HEK293 (cell line): ENCODE measurements around the gene COG1.

ENCODE experiments used
- EGR2 ChIP-seq: fragments of 450-650 bp; formaldehyde crosslinking; IDR thresholded peaks from 2 replicates; pipeline ENCODE4 v1.5.1; 2016; ENCODE audit warnings: low read depth, missing biosample characterization, missing genetic modification characterization
- KLF16 ChIP-seq: fragments of 450-650 bp; formaldehyde crosslinking; IDR thresholded peaks from 2 replicates; pipeline ENCODE4 v1.5.1; 2017; ENCODE audit warnings: missing biosample characterization, missing genetic modification characterization
- KLF17 ChIP-seq: fragments of 450-650 bp; formaldehyde crosslinking; IDR thresholded peaks from 2 replicates; pipeline ENCODE4 v1.5.1; 2016; ENCODE audit warnings: missing biosample characterization, missing genetic modification characterization
- KLF9 ChIP-seq: fragments of 450-650 bp; formaldehyde crosslinking; IDR thresholded peaks from 2 replicates; pipeline ENCODE4 v1.5.1; 2016; ENCODE audit warnings: missing biosample characterization, missing genetic modification characterization, low read depth
- SETDB1 ChIP-seq: IDR thresholded peaks from one replicate; pipeline ENCODE4 v1.6.1; 2017; ENCODE audit warnings: mild to moderate bottlenecking, low read length, moderate library complexity, mixed read lengths; ENCODE audit not compliant: insufficient read length
- SP2 ChIP-seq: fragments of 450-650 bp; formaldehyde crosslinking; IDR thresholded peaks from 2 replicates; pipeline ENCODE4 v1.5.1; 2016; ENCODE audit warnings: missing biosample characterization, missing genetic modification characterization
- ZBTB44 ChIP-seq: fragments of 450-650 bp; IDR thresholded peaks from 2 replicates; pipeline ENCODE4 v1.5.1; 2018; ENCODE audit warnings: missing biosample characterization, mild to moderate bottlenecking, missing genetic modification characterization
- ZEB2 ChIP-seq: fragments of 450-650 bp; formaldehyde crosslinking; IDR thresholded peaks from 2 replicates; pipeline ENCODE4 v1.5.1; 2016; ENCODE audit warnings: missing biosample characterization, missing genetic modification characterization
- ZFP3 ChIP-seq: fragments of 450-650 bp; formaldehyde crosslinking; IDR thresholded peaks from 2 replicates; pipeline ENCODE4 v1.5.1; 2016; ENCODE audit warnings: low read depth, missing biosample characterization, missing genetic modification characterization
- ZFP41 ChIP-seq: fragments of 450-650 bp; formaldehyde crosslinking; IDR thresholded peaks from 2 replicates; pipeline ENCODE4 v1.5.1; 2016; ENCODE audit warnings: missing biosample characterization, missing genetic modification characterization, borderline replicate concordance
- ZNF140 ChIP-seq: fragments of 450-650 bp; formaldehyde crosslinking; IDR thresholded peaks from 2 replicates; pipeline ENCODE4 v1.5.1; 2016; ENCODE audit warnings: missing biosample characterization, missing genetic modification characterization
- ZNF146 ChIP-seq: fragments of 450-650 bp; formaldehyde crosslinking; IDR thresholded peaks from 2 replicates; pipeline ENCODE4 v1.5.1; 2016; ENCODE audit warnings: missing biosample characterization, missing genetic modification characterization
- ZNF211 ChIP-seq: fragments of 450-650 bp; formaldehyde crosslinking; IDR thresholded peaks from 2 replicates; pipeline ENCODE4 v1.5.1; 2016; ENCODE audit warnings: low read depth, missing biosample characterization, missing genetic modification characterization
- ZNF221 ChIP-seq: fragments of 450-650 bp; formaldehyde crosslinking; IDR thresholded peaks from 2 replicates; pipeline ENCODE4 v1.5.1; 2017; ENCODE audit warnings: missing biosample characterization, missing genetic modification characterization, borderline replicate concordance
- ZNF404 ChIP-seq: fragments of 450-650 bp; formaldehyde crosslinking; IDR thresholded peaks from 2 replicates; pipeline ENCODE4 v1.5.1; 2017; ENCODE audit warnings: missing biosample characterization, missing genetic modification characterization
- ZNF426 ChIP-seq: fragments of 450-650 bp; formaldehyde crosslinking; IDR thresholded peaks from 2 replicates; pipeline ENCODE4 v1.5.1; 2017; ENCODE audit warnings: missing biosample characterization, missing genetic modification characterization, mild to moderate bottlenecking, inconsistent platforms, moderate library complexity
- ZNF596 ChIP-seq: fragments of 450-650 bp; IDR thresholded peaks from 2 replicates; pipeline ENCODE4 v1.5.0; 2018; ENCODE audit warnings: missing biosample characterization, mild to moderate bottlenecking, missing genetic modification characterization, moderate library complexity
- ZNF624 ChIP-seq: fragments of 450-650 bp; formaldehyde crosslinking; IDR thresholded peaks from 2 replicates; pipeline ENCODE4 v1.5.1; 2017; ENCODE audit warnings: missing biosample characterization, missing genetic modification characterization
- ZNF639 ChIP-seq: fragments of 450-650 bp; formaldehyde crosslinking; IDR thresholded peaks from 2 replicates; pipeline ENCODE4 v1.5.1; 2016; ENCODE audit warnings: missing biosample characterization, missing genetic modification characterization
- ZNF660 ChIP-seq: fragments of 450-650 bp; IDR thresholded peaks from 2 replicates; pipeline ENCODE4 v1.5.1; 2018; ENCODE audit warnings: missing biosample characterization, mild to moderate bottlenecking, missing genetic modification characterization
- ZSCAN16 ChIP-seq: fragments of 450-650 bp; formaldehyde crosslinking; IDR thresholded peaks from 2 replicates; pipeline ENCODE4 v1.5.1; 2016; ENCODE audit warnings: missing biosample characterization, missing genetic modification characterization
- TF ChIP-seq, protein P1 (sequence below): fragments of 450-650 bp; formaldehyde crosslinking; IDR thresholded peaks from 2 replicates; pipeline ENCODE4 v1.5.0; 2017; ENCODE audit warnings: missing biosample characterization, missing genetic modification characterization, borderline replicate concordance
- TF ChIP-seq, protein P2 (sequence below): fragments of 450-650 bp; formaldehyde crosslinking; IDR thresholded peaks from 2 replicates; pipeline ENCODE4 v1.5.1; 2017; ENCODE audit warnings: missing biosample characterization, missing genetic modification characterization
- TF ChIP-seq, protein P3 (sequence below): fragments of 450-650 bp; formaldehyde crosslinking; IDR thresholded peaks from 2 replicates; pipeline ENCODE4 v1.5.1; 2016; ENCODE audit warnings: missing biosample characterization, missing genetic modification characterization
- TF ChIP-seq, protein P4 (sequence below): fragments of 450-650 bp; formaldehyde crosslinking; IDR thresholded peaks from 2 replicates; pipeline ENCODE4 v1.5.1; 2016; ENCODE audit warnings: missing biosample characterization, missing genetic modification characterization
- TF ChIP-seq, protein P5 (sequence below): fragments of 450-650 bp; formaldehyde crosslinking; IDR thresholded peaks from 2 replicates; pipeline ENCODE4 v1.5.1; 2016; ENCODE audit warnings: missing biosample characterization, missing genetic modification characterization

Gene COG1

DNA sequence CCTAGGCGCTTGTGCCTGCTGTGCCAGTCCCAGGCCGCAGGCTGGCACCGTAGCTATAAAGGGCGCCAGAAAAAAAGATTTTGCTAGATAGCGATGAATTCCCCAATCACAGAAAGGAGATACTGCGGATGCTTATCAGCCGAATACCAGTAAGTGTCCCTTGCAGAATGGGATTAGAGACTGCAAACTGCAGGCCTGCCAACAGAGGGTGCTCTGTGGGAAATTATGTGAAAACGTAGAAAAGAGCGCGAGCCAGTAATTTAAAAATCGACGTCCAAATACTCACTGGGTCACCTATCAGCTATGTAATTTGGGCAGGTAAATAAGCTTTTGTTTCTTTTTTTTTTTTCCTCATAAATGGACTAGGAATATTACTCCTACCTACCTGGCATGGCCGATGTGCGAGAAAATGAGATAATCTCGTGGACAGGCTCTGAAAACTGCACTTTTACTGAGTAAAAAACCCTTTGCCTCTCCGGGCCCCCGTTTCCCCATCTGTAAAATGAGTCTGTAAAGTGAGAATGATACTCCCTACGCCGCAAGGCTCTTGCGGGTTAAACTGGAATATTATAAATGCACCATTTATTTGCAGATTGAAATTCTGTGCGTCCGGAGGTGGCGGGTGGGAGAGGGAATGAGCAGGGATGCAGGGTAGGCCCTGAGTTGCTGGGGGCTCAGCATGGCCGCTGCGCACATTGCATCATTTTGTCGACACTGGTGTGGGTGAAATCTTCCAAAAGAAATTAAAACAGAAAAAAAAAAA lies 1.2 kb upstream of the COG1 start (continued):
- TF ChIP-seq, protein P1, sequence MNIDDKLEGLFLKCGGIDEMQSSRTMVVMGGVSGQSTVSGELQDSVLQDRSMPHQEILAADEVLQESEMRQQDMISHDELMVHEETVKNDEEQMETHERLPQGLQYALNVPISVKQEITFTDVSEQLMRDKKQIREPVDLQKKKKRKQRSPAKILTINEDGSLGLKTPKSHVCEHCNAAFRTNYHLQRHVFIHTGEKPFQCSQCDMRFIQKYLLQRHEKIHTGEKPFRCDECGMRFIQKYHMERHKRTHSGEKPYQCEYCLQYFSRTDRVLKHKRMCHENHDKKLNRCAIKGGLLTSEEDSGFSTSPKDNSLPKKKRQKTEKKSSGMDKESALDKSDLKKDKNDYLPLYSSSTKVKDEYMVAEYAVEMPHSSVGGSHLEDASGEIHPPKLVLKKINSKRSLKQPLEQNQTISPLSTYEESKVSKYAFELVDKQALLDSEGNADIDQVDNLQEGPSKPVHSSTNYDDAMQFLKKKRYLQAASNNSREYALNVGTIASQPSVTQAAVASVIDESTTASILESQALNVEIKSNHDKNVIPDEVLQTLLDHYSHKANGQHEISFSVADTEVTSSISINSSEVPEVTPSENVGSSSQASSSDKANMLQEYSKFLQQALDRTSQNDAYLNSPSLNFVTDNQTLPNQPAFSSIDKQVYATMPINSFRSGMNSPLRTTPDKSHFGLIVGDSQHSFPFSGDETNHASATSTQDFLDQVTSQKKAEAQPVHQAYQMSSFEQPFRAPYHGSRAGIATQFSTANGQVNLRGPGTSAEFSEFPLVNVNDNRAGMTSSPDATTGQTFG, result no peak
- TF ChIP-seq ZBTB44 (tag by site-specific recombination), result peak; percentile 18; the same call in 1 of the 2 replicates
- TF ChIP-seq SP2 (tag by site-specific recombination), result no peak
- TF ChIP-seq ZFP3 (tag by site-specific recombination), result no peak
- TF ChIP-seq ZNF146, result no peak
- no peak for TF ChIP-seq ZNF624 (tag by site-specific recombination)
- TF ChIP-seq, protein P2, sequence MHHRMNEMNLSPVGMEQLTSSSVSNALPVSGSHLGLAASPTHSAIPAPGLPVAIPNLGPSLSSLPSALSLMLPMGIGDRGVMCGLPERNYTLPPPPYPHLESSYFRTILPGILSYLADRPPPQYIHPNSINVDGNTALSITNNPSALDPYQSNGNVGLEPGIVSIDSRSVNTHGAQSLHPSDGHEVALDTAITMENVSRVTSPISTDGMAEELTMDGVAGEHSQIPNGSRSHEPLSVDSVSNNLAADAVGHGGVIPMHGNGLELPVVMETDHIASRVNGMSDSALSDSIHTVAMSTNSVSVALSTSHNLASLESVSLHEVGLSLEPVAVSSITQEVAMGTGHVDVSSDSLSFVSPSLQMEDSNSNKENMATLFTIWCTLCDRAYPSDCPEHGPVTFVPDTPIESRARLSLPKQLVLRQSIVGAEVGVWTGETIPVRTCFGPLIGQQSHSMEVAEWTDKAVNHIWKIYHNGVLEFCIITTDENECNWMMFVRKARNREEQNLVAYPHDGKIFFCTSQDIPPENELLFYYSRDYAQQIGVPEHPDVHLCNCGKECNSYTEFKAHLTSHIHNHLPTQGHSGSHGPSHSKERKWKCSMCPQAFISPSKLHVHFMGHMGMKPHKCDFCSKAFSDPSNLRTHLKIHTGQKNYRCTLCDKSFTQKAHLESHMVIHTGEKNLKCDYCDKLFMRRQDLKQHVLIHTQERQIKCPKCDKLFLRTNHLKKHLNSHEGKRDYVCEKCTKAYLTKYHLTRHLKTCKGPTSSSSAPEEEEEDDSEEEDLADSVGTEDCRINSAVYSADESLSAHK (tag by site-specific recombination), result no peak
- TF ChIP-seq ZSCAN16 (tag by site-specific recombination), result no peak; the same call in 1 of the 2 replicates
- TF ChIP-seq KLF9 (tag by site-specific recombination), result no peak
- TF ChIP-seq ZNF596, result no peak
- no peak for TF ChIP-seq ZNF404 (tag by site-specific recombination)
- TF ChIP-seq, protein P3, sequence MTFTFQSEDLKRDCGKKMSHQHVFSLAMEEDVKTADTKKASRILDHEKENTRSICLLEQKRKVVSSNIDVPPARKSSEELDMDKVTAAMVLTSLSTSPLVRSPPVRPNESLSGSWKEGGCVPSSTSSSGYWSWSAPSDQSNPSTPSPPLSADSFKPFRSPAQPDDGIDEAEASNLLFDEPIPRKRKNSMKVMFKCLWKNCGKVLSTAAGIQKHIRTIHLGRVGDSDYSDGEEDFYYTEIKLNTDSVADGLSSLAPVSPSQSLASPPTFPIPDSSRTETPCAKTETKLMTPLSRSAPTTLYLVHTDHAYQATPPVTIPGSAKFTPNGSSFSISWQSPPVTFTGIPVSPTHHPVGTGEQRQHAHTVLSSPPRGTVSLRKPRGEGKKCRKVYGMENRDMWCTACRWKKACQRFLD, result no peak
- TF ChIP-seq, protein P4, sequence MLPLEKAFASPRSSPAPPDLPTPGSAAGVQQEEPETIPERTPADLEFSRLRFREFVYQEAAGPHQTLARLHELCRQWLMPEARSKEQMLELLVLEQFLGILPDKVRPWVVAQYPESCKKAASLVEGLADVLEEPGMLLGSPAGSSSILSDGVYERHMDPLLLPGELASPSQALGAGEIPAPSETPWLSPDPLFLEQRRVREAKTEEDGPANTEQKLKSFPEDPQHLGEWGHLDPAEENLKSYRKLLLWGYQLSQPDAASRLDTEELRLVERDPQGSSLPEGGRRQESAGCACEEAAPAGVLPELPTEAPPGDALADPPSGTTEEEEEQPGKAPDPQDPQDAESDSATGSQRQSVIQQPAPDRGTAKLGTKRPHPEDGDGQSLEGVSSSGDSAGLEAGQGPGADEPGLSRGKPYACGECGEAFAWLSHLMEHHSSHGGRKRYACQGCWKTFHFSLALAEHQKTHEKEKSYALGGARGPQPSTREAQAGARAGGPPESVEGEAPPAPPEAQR (tag by site-specific recombination), result no peak
- no peak for TF ChIP-seq ZNF211 (tag by site-specific recombination)
- 0 out of 2 replicates have a peak, but pooled peaks have one; percentile 13 for TF ChIP-seq EGR2 (tag by site-specific recombination)
- no peak for TF ChIP-seq ZNF140 (tag by site-specific recombination)
- TF ChIP-seq KLF16 (tag by site-specific recombination), result no peak
- 0 out of 2 replicates have a peak, but pooled peaks have one; percentile 76 for TF ChIP-seq ZNF660 (tag by site-specific recombination)
- TF ChIP-seq ZNF426 (tag by site-specific recombination), result no peak
- no peak for TF ChIP-seq ZNF639 (tag by site-specific recombination)
- peak; percentile 82 for TF ChIP-seq ZEB2
- no peak for TF ChIP-seq ZNF221 (tag by site-specific recombination)
- no peak for TF ChIP-seq SETDB1
- no peak for TF ChIP-seq KLF17 (tag by site-specific recombination)
- TF ChIP-seq, protein P5, sequence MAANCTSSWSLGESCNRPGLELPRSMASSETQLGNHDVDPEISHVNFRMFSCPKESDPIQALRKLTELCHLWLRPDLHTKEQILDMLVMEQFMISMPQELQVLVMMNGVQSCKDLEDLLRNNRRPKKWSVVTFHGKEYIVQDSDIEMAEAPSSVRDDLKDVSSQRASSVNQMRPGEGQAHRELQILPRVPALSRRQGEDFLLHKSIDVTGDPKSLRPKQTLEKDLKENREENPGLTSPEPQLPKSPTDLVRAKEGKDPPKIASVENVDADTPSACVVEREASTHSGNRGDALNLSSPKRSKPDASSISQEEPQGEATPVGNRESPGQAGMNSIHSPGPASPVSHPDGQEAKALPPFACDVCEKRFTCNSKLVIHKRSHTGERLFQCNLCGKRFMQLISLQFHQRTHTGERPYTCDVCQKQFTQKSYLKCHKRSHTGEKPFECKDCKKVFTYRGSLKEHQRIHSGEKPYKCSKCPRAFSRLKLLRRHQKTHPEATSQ (tag by site-specific recombination), result no peak
- no peak for TF ChIP-seq ZFP41 (tag by site-specific recombination)
